TTC549 (cell line): ENCODE results near the gene GGTA1.
"Not testable (repeated sequence)": the region's sequence is repeated elsewhere in the genome, so short reads cannot be mapped to it uniquely, and the experiment has no call there.

Experiments used
- FAIRE-seq: peaks from 2 replicates; lab custom pipeline; 2012; peaks lifted over from hg19 to GRCh38; lab: Jason Lieb, UNC

GGTA1 gene

GRCh38 chr9:121499427-121500164 lies at the start of gene GGTA1:
TSS of gene GGTA1 (minus strand) at chr9:121499844. CDS start at chr9:121467922, 31,922 bp downstream.
- no peak for FAIRE-seq

- no peak for FAIRE-seq
These were observed 49.0 kb upstream of the GGTA1 start for GRCh38 chr9:121548666-121549065.

- no peak for FAIRE-seq
These were observed 46.3 kb upstream of the GGTA1 start for GRCh38 chr9:121545875-121546423.

DNA sequence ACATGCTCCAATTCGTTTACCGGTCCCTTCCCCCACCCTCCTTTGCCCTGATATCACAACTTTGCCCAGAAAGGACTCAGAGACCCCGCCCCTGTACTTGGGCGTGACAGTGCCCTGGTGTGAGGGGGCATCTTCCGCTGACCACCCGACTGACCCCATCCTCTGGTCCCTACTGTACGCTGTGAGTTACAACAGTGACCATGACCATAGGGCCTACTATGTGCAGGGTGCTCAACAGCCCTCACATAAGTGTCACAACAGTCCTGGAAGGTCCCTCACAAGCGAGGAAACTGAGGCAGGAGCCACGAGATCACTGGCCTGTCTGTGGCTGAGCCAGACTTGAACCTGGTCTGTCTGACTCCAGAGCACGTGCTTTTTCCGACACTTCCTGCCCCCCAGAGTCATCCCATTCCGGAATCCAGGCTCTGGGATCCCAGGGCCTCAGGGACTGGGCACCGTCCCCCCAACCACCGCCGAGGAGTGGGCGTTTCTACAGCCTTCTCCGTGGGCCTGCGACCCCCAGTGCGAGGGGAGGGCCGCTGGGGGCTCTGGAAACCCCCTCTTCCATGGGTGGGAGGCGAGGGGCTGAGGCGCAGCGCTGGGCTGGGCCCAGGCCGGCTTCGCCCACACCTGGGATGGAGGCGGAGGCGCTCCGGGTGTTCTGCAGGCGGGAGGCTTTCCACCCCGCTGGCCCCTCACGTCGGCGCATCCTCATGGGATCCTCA lies 45.7 kb upstream of the GGTA1 start:
- no peak for FAIRE-seq

GRCh38 chr9:121542025-121542424 lies 42.4 kb upstream of the GGTA1 start:
- FAIRE-seq, result no peak

GRCh38 chr9:121541256-121541655 lies 41.6 kb upstream of the GGTA1 start:
- FAIRE-seq, result no peak

DNA sequence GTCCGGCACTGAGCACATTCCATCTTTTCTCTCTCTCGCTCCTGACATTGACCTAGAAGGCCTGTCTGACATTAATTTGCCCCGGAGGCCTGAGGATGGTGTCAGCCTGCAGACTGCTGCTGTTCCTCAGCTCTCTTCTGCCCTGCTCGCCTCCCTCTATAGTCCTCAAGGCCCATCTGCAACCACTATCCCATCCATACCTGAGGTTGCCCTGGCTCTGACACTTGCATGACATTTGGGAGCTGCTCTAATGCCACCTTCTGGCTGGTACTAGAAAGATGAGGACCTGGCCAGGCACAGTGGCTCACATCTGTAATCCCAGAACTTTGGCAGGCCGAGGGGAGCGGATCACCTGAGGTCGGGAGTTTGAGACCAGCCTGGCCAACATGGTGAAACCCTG lies 38.6 kb upstream of the GGTA1 start:
- FAIRE-seq, result no peak

DNA sequence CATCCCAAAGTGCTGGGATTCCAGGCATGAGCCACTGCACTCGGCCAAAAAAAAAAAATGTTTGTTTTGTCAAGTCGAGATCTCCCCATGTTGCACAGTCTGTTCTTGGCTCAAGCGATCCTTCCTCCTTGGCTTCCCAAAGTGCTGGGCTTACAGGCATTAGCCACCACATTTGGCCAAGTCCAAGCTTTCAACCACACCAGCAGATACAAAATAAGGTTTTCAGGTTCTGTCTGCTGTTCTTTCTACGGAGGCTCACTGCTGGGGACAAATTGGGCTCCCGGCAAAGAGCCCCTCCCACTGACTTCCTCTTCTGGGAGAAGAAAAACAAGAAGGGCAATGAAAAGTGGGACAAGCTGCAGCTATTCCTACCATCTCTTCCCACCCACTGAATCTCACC lies 37.6 kb upstream of the GGTA1 start:
- no peak for FAIRE-seq

DNA sequence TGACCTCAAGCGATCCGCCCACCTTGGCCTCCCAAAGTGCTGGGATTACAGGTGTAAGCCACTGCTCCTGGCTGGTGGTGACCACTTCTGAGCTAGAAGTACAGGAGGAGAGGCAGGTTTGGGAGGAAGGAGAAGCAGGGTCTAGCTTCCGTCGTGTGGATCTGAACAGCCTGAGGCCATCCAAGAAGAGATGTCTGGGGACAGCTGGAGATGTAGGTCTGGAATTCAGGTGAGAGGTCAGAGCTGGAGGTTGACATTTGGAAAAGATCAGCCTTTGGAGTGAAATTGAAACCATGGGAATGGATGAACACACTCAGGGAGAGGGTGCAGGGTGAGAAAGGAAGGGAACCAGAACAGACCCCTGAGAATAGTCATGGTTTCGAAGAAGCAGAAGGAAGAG lies 33.2 kb upstream of the GGTA1 start:
- FAIRE-seq, result no peak

DNA sequence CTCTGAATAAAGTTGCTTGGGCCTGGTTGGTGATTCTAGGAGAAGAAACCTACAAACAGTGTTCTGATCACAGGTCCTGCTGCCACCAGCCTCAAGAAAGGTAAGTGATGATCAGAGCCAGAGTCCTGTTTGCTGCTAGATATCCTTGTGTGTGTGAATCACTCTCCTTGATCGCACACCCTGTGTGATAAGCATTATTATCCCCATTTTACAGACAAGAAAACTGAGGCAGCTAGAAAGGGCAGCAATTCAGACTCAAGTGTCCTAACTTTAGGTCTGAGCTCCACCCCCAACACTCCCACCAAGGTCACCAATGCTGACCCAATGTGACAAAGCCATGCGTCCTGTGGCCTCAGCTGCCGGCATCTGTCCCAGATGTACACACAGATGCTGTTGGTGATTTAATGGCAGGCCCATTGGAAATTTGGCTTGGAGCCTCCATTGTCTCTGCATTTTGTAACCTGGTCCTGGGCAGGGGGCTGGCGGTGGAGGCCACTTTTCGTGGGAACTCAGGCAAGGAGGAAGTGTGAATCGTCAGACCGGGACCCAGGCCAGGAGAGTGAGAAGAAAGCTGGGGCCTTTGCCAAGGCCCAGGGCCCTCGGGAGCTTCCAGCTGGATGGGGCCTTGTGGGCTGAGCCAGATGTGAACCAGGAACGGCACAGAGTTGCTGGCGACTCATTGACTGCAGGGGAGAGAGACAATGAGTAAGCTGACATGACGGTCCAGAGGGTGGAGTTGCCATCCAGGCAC lies 29.8 kb upstream of the GGTA1 start:
- no peak for FAIRE-seq

GRCh38 chr9:121528642-121529041 lies 29.0 kb upstream of the GGTA1 start:
- FAIRE-seq, result no peak

- FAIRE-seq, result no peak
These were observed 27.7 kb upstream of the GGTA1 start for GRCh38 chr9:121527371-121527770.

DNA sequence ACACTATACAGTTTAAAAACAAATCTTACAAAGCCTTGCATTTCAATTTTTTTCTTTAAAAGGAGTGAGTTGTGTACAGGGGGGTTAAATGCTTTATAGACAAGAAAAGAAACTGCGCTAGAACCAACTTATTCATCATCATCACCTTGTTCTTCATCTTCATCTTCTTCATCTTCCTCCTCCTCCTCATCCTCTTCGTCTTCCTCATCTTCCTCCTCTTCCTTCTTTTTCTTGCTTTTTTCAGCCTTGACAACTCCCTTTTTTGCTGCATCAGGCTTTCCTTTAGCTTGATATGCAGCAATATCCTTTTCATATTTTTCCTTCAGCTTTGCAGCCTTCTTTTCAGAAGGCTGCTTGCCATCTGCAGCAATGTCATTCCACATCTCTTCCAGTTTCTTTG lies 20.0 kb upstream of the GGTA1 start:
- not testable (repeated sequence) for FAIRE-seq

DNA sequence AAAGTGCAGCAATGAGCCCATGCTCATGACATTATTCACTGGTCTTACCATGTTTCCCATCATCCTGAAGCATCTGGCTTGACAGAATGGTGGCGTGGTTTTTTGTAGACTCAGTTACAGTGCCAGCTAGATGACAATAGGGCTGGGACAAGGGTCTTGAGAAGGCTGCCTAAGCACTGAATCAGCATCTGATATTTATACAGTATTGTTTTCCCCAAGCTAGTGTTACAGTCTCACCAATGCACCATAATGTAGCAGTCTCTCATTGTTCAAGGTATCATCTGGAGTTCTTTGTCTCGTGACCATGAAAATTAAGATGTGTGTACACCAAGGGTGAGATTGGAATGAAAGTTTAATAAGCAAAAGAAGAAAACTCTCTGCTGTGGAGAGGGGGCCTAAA lies 19.0 kb upstream of the GGTA1 start:
- FAIRE-seq, result no peak

- not testable (repeated sequence) for FAIRE-seq
These were observed 13.5 kb upstream of the GGTA1 start for GRCh38 chr9:121513166-121513565.

- no peak for FAIRE-seq
These were observed 11.3 kb upstream of the GGTA1 start for GRCh38 chr9:121510766-121511550.

DNA sequence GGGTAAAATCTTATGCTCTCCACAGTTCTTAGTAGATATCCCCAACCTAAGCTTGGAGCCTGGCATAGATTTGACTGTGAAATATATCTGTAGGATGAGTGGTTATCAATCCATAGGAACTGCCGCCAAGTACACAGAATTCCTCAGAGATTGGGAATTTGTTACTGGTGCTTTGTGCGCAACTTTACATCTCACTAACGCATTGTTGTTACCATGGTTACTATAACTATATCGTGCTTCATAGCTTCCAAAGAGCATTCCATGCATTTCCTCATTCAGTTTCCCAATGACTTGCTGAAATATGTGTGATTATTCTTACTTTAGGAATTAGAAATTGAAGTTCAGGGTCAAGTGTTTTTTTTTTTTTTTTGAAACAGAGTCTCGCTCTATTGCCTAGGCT lies 9.5 kb upstream of the GGTA1 start:
- no peak for FAIRE-seq

- FAIRE-seq, result no peak
These were observed 8.8 kb upstream of the GGTA1 start for GRCh38 chr9:121508415-121508814.

DNA sequence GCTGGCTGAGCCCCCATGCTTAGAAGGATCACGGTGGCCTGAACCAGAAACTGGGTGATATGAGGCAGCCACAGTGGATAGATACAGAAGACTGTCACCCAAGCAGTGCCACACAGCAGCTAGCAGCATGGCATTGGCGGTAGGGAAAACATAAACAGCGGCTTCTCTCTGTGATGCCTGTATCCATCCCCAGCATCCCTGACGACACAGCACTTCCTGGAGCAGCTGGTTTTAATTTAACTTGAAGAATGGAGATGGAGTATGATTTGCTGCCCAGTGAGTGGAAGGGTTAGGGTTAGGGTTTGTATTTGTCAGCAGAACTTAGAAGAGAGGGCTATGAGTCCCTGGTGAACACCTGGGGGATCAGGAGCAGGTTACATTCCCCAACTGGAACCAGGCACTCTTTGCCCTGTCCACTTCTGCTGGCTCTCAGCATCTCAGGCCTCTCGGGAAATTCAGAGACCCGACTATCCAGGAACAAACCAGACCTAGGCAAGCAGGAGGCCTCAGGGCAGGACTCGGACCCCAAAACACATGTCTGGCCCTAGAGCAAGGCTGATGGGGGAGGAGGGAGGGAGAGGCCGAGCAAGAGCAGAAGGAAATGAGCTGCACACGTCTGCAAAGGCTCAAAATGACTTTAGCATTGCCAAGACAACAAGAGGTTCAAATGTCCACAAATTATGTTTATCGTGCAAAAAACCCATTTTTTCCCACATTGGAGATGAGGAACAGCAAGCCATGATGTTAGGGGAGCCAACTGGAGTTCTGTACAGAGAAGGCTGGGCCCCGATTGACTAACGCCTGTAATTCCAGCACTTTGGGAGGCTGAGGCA lies 6.5 kb upstream of the GGTA1 start:
- FAIRE-seq, result no peak

- FAIRE-seq, result no peak
These were observed 3.8 kb upstream of the GGTA1 start for GRCh38 chr9:121503444-121503843.

GRCh38 chr9:121500165-121500478 lies 478 bp upstream of the GGTA1 start:
- FAIRE-seq, result no peak

DNA sequence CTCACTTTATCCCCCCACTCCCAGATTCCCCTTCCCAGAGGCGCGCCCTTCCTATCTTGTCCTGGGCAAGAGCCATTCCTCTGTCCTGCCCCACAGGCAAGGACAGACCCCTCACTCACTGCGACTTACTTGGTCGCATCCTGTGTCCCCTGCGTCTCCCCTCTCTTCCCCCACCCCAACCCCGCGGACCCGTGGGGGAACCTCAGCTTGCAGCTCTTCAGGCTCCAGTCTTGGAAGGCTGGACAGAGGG lies 542 bp downstream of the GGTA1 start:
- no peak for FAIRE-seq
